G401 (cell line): ENCODE results near the gene CAPN8. TPM values are rescaled to one million over a fixed set of nuclear protein-coding genes. Genes with fewer than 3 reads are reported as not detected.

Source experiments
- DNase-seq: peaks from one replicate; pipeline ENCODE4 v3.0.0-alpha.2; 2015; ENCODE audit warnings: low spot score
- in situ Hi-C: cut with HindIII; loops from 2 replicates; pipeline ENCODE4 v1.10.0; 2016; ENCODE audit warnings: low sequenced_read_pairs, mixed read lengths
- total RNA-seq: library from RNA; depleted of rRNA; stranded (reverse); fragments of >200 nt; shearing (Covaris generic); gene quantifications from 2 replicates; pipeline ENCODE4 v1.2.3, GENCODE V29; 2014

The CAPN8 gene
- total RNA-seq, 1 experiment from 2014 or later: not detected

DNA sequence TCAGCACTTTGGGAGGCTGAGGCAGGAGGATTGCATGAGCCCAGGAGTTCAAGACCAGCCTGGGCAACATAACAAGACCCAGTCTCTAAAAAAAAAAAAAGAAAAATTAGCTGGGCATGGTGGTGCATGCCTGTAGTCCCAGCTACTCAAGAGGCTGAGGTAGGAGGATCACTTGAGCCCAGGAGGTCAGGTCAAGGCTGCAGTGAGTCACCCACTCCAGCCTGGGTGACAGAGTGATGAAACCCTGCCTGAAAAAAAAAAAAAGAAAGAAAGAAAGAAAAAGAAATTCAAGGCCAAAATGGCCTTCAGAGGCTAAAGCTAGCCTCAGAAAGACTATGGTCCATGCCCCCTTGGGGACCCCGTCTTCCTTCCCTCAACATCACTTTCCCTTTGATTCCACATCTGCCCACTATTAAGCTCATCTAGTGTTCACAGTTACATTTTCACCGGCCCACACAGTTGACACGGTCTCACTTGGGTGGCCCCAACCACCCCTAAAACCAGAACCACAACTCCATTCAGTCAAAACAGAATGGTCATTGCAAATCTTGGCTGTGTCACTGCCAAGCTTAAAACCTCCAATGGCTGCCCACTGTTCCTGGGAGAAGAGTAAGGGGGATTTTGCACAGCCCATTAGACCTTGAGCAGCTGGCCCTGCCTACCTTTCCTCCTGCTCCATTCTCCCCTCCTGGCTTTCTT, 2.1 kb upstream of the CAPN8 start:
- DNase-seq: no peak
- in situ Hi-C loops: no loop called here

- no peak for DNase-seq
- in situ Hi-C loops: no loop called here
These were observed 1.4 kb downstream of the CAPN8 start for GRCh38 chr1:223664106-223664505.

DNA sequence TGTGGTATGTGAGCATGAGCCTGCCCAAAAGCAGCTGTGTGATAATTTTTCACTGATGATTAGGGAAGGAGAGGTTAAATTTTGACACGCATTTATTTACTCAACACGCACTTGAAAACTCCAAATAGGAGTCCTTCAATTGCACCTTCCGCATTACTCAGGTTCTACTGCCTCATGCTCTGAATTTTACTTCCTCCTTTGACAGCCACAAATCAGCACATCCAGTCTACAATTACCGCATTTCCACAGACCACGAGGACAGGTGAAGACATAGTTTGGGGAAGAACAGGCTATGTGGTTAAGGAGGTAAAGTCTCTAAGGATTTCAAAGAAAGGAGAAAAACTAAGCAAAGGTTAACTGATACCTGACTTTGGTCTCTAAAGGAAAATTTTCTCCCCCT, 2.6 kb downstream of the CAPN8 start:
- no peak for DNase-seq
- in situ Hi-C loops: no loop called here

DNA sequence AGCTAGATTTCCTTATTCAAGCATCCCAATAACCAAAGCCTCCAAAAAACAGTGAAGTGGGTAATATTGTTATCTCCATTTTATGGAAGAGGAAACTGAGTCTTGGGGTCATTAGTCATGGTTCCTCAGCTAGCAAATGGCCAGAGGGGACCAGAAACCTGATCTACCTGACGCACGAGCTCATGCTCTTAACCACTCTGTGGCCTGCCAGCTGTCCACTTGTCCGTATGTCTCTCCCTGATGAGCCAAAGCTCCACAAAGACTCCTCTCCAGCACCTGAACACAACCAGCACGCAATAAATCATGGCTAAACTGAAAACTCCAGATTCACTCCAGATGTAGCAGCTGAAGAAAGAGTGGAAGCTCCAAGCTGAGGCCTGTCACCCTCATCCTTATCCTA, 5.8 kb downstream of the CAPN8 start:
- no peak for DNase-seq
- in situ Hi-C loops: no loop called here

DNA sequence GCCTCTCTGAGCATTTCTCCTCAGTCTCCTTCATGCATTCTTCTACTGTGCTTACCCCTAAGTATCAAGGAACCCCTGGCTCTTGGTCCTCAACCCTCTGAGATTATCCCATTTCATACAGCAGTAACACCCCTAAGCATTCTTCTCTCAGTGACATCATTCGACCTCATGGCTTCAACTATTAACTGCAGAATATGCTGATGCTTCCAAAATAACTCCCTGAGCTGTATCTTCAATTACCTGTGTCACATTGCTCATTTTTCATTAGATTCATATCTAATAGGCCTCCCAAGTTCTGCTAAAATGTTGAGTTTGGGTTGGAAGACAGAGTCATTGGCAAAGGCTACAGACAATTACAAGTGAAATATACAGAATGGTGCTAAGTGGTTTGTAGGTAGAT, 7.5 kb downstream of the CAPN8 start:
- in situ Hi-C loops: no loop called here
- DNase-seq: no peak

DNA sequence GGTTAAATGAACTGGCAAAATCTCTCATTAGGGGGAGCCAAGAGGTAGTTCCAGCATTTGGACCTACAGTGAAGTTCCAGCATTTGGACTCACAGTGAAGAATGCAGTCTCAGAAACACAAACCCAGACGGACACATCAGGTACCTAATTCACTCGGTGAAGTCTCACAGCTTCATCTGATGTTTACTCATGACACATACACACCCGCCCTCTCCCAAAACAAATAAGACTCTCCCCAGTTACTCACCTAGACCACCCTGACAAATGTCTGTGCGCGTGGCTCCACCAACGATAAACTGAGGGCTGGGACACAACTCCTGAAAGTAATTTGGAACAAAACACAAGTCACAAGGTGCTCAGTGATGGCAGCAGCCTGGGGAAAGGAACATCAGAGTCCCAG, 11.4 kb downstream of the CAPN8 start:
- DNase-seq: peak; percentile 41

GRCh38 chr1:223653431-223653830, 12.1 kb downstream of the CAPN8 start:
- in situ Hi-C loops: no loop called here
- no peak for DNase-seq

More for the DNA sequence above, 11.4 kb downstream of the CAPN8 start:
- in situ Hi-C loops: no loop called here

DNA sequence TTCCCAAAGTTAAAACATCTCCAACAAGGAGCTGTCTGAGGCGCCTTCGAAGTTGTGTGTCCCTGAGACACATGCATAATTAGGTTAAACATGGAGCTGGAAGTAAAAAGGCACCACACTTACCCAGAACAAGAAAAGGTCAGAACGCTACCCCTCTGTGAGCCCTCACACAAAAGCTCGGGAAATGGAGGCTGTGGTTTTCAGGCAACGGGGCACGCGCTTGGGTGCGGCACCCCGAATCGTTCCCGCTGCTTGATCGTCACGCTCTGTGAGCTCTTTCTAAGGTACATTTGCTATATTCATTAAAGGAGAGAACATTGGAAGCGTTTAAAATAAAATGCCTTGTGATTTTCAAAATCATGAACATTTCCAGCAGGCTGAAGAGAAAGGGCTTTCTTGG, 12.5 kb downstream of the CAPN8 start:
- no peak for DNase-seq
- in situ Hi-C loops: no loop called here

DNA sequence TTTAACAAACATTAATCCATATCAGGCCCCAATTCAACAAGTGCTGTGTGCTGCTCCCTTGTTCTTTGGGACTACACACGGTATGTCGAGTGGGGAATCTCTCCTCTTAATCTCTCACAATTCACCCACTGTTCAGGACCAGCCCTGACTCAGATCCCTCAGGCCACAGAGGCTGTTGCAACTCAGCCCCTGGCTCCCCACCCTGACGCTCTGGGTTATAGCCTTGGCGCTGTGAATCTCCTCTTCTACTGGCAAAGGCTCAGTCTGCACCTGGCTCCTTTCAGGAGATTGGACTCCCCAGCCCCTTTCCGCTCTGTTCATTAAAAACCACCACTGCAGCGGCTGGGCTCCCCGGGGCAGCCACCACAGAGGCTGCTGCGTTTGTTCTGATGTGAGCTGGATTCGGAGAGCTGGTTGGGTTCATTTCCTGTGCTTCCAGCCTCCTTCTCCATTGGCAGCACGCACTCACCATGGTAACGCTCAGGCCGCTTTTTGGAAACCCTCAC, 13.0 kb downstream of the CAPN8 start:
- in situ Hi-C loops: no loop called here
- no peak for DNase-seq

DNA sequence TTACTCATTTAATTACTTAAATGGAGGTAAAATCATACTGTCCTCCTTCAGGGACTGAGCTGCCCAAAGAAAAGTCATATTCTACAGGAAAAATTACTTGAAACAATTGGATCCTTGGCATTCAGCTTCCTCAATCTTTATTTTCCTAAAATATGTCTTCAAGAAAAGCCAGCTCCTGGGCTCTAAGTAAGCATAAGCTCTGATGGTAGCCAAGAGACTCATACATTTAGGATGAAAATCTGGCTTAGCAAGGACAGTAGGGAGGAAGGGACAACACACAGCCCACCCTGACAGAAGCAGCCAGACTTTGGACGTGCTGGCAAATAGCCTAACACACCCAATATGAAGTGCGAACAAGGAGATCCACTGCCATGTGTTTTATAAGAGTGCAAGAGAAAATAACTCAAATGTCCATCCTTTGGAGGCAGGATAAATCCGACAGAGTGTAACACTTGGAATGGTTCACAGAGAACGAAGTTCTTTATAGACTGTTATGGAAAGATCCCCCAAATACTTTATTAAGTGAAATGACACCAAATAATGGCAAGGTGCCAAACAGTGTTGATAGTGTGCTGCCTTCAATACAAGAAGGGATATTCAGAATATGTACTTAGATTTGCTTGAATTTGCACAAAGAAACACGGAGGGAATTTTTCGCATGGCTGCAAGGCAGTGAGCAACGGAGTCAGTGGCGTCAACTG, 14.1 kb downstream of the CAPN8 start:
- peak; percentile 18 for DNase-seq
- in situ Hi-C loops: no loop called here

DNA sequence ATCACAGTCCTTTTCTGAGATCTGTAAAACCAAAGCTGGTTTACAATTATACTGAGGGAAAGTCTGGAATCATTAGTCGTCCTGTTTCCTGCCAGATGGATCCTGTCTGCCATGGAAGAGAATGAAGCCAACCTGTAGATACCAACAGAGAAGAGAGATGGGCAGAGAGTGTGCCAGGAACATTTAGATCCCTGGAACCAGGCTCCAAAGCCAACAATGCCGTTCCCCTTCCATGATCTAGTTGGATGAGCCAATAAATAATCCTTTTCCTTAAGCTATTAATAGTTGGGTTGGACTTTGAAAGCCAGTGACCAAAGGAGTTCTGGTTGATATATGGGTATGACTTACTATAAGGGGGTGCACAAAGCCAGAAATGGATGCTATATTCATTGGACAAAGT, 15.0 kb downstream of the CAPN8 start:
- peak; percentile 98 for DNase-seq

GRCh38 chr1:223649222-223649621, 16.3 kb downstream of the CAPN8 start:
- no peak for DNase-seq
- in situ Hi-C loops: no loop called here

More for the DNA sequence above, 15.0 kb downstream of the CAPN8 start:
- in situ Hi-C loops: no loop called here

DNA sequence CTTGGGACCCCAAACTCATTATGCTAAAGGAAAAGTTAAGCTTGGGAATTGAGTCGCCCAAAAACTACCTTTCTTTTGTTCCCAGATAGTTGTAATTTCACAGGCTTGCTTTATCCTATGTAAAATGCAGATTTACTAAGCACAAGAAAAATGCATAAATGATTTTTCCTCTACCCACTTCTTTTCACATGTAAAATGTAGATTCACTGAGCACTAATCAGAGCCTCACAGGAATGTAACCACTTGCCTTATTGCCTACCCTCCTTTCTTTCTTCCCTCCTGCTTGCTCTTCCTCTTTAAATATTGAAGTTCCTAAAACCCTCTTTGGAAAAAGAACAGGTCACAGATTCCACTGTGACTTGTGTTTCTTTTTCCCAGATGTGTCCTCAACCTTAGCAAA, 18.3 kb downstream of the CAPN8 start:
- in situ Hi-C loops: no loop called here
- no peak for DNase-seq

DNA sequence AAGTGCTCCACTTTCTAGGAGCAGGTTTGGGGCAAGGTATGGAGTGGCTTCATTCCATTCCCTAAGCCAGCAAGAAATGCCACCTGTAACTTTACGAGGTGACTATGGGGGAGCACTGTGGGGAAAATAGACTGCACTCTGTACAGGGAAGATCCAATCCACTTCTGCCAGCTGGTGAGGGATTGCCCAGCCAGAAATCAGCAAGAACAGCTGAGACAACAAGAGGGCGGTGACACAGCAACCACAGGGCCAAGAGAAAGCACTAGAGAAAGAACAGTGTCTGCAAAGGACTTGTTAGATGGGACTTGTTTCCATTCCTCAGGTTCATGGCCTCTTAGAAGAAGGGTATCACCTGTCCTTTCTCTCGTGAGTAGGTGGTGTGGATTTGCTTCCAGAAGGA, 19.6 kb downstream of the CAPN8 start:
- in situ Hi-C loops: no loop called here
- DNase-seq: no peak

DNA sequence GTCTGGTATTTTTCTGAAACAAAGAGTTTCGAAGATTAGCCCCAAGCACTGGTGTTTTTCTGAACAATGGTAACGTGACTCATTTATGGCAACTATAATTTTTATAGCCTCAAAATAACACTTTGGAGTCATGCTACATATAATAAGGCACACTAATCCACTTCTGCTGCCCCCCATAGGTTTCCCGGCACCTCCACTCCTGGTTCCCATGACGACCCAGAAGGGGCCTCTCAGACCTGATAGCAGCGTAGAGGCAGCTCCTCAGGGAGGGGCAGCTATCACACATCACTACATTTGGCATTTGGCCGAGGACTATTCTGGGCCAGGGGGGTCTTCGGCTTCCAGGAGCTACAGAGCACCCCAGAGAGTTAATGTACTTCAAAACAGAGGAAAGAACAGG, 23.3 kb downstream of the CAPN8 start:
- no peak for DNase-seq
- in situ Hi-C loops: no loop called here

DNA sequence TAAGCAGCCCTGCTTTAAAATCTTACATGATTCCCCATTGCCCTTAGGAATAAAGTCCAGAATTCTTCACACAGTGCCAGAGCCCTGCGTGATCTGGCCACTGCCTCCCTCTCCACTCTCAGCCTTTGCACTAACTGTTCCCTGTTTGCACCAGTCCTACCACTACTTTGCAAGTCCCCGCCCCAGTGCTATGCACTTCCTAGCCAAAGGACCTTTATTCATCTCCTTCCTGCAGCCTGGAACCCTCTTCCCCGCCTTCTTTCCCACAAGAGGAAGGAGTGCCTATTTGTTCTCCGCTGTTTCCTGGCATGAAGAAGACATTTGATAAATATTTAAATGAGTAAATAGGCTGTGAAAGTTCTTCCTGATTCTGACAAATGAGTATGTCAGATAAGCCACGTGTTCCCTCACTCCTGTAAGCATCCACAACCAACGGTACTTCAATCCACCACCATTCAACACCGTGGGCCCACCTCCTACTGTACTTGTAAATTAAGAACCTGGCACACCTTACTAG, 23.9 kb downstream of the CAPN8 start:
- no peak for DNase-seq
- in situ Hi-C loops: no loop called here

- in situ Hi-C loops: no loop called here
- DNase-seq: no peak
These were observed 26.2 kb downstream of the CAPN8 start for GRCh38 chr1:223639331-223639749.

DNA sequence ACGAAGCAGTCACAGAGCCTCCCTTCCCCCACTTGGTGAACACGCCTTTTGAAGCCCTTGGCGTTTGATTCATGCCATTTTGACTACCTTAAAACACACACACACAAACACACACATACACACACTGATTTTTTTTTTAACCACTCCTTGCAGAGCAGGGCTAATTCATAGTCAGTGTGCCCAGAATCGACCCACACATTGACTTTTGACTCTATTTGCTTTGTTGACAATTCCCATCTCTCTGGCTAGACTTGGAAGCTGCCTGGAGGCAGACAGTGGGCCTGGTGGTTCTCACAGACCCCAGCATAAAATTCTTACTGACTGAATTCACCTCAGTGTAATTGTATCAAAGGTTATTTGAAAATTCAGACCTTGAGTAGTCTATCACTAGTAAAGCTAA, 30.3 kb downstream of the CAPN8 start:
- in situ Hi-C loops: no loop called here

GRCh38 chr1:223634423-223634822, 31.1 kb downstream of the CAPN8 start:
- in situ Hi-C loops: no loop called here

More for the DNA sequence above, 30.3 kb downstream of the CAPN8 start:
- DNase-seq: no peak

DNA sequence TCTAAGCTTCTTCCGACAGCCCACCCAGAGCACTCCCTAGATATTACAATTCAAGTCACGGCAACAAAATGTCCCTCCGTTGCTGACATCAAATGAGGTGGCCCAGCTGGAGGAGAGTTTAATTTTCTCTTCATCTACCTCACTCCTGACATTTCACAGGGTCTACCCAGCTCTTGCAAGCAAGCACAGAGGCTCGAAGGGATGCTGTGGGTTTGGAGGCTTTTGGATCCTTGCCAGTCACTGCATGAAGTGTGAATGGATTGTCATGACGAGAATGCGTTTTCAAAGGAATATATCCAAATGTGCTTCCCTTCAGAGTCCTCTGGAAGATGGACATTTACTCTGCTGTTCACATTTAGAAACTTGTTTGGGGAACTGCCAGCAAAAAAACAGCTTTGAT, 33.5 kb downstream of the CAPN8 start:
- in situ Hi-C loops: no loop called here
- DNase-seq: no peak

More at GRCh38 chr1:223634423-223634822, 31.1 kb downstream of the CAPN8 start:
- DNase-seq: no peak
